ENCODE results near the gene RDH8. TPM values are rescaled to one million over a fixed set of nuclear protein-coding genes. Genes with fewer than 3 reads are reported as not detected.

RDH8 gene
- total RNA-seq, 5 donors from 2014 or later (not counting 1 experiment from before 2014, with no cell fraction given): not detected

GRCh38 chr19:9991425-9992191, 21.7 kb upstream of the RDH8 start:
- H3K9me3 Mint-ChIP-seq: no peaks in the 10 kb centered on the region
- H3K4me3 Mint-ChIP-seq: no peak overlapping the region
- no peak overlapping the region for H3K27ac Mint-ChIP-seq
- Histone ChIP-seq H3K4me3 (ENCODE audit: control insufficient read depth in 1 of 2, extremely low read depth in 1 of 2, low read length in 1 of 2) (no peak overlapping the region), H3K36me3 (ENCODE audit: control insufficient read depth in 2 of 2, extremely low read depth in 1 of 2, insufficient read depth in 1 of 2, low read length in 1 of 2) (no peaks in the 10 kb centered on the region), H3K27ac (ENCODE audit: low read length) (no peak overlapping the region), H3K4me1 (ENCODE audit: control insufficient read depth in 1 of 2, extremely low read depth in 1 of 2, insufficient read depth in 2 of 2, low read length in 2 of 2) (no peaks in the 10 kb centered on the region), H3K27me3 (replicated peaks in 1 of 2; ENCODE audit: control insufficient read depth in 2 of 2, extremely low read depth in 1 of 2, insufficient read depth in 2 of 2, low read length in 1 of 2) (peaks cover 3 to 30% of the 10 kb centered on the region in 2 experiments), H3K9me3 (no peaks in the 10 kb centered on the region)
- H3K4me1 Mint-ChIP-seq: no peaks in the 10 kb centered on the region
- ChIA-PET CTCF (no interaction called here), POLR2A (no interaction called here)
- H3K27me3 Mint-ChIP-seq: peaks cover 10 to 30% of the 10 kb centered on the region in 2 donors
- no peaks in the 10 kb centered on the region for H3K36me3 Mint-ChIP-seq
- ATAC-seq (replicated peaks in 1 of 4) (no peak), DNase-seq (no peak)
- 84% methylated on average over 4 of the region's 11 CpGs for WGBS (ENCODE audit: insufficient coverage)

- Histone ChIP-seq H3K36me3 (ENCODE audit: control insufficient read depth in 2 of 2, extremely low read depth in 1 of 2, insufficient read depth in 1 of 2, low read length in 1 of 2) (no peaks in the 10 kb centered on the region), H3K4me3 (ENCODE audit: control insufficient read depth in 1 of 2, extremely low read depth in 1 of 2, low read length in 1 of 2) (no peak overlapping the region), H3K4me1 (ENCODE audit: control insufficient read depth in 1 of 2, extremely low read depth in 1 of 2, insufficient read depth in 2 of 2, low read length in 2 of 2) (peaks cover 0 to 1% of the 10 kb centered on the region in 2 experiments), H3K27ac (ENCODE audit: low read length) (no peak overlapping the region), H3K9me3 (no peaks in the 10 kb centered on the region), H3K27me3 (replicated peaks in 1 of 2; ENCODE audit: control insufficient read depth in 2 of 2, extremely low read depth in 1 of 2, insufficient read depth in 2 of 2, low read length in 1 of 2) (peaks cover 0 to 27% of the 10 kb centered on the region in 2 experiments)
- Mint-ChIP-seq H3K27ac (no peak overlapping the region), H3K4me3 (no peak overlapping the region), H3K36me3 (no peaks in the 10 kb centered on the region), H3K9me3 (no peaks in the 10 kb centered on the region), H3K4me1 (peaks cover 2 to 3% (median 2%) of the 10 kb centered on the region in 3 donors), H3K27me3 (peaks cover 22 to 37% of the 10 kb centered on the region in 2 donors)
- ATAC-seq (replicated peaks in 1 of 4) (no peak), DNase-seq (no peak)
- 71% methylated on average over 3 of the region's 8 CpGs for WGBS (ENCODE audit: insufficient coverage)
- ChIA-PET POLR2A (interaction anchor here in 1 of 2 donors (0.6 kb wide), 1 partner anchor 208 kb away, joined by 8 read pairs; no protein-coding TSS in a partner anchor), CTCF (no interaction called here)
Measured at GRCh38 chr19:9995084-9995483, 18.2 kb upstream of the RDH8 start.

GRCh38 chr19:9995999-9996398, 17.3 kb upstream of the RDH8 start:
- no peak overlapping the region for H3K4me3 ChIP-seq (ENCODE audit: control insufficient read depth in 1 of 2, extremely low read depth in 1 of 2, low read length in 1 of 2)
- Mint-ChIP-seq H3K27ac (no peak overlapping the region), H3K27me3 (peaks cover 27 to 43% of the 10 kb centered on the region in 2 donors), H3K9me3 (no peaks in the 10 kb centered on the region), H3K36me3 (no peaks in the 10 kb centered on the region), H3K4me3 (no peak overlapping the region), H3K4me1 (peaks cover 3 to 8% (median 6%) of the 10 kb centered on the region in 3 donors)
- ATAC-seq (replicated peaks in 1 of 4) (no peak), DNase-seq (no peak)
- H3K27me3 ChIP-seq (replicated peaks in 1 of 2; ENCODE audit: control insufficient read depth in 2 of 2, extremely low read depth in 1 of 2, insufficient read depth in 2 of 2, low read length in 1 of 2): peaks cover 0 to 34% of the 10 kb centered on the region in 2 experiments
- no peaks in the 10 kb centered on the region for H3K36me3 ChIP-seq (ENCODE audit: control insufficient read depth in 2 of 2, extremely low read depth in 1 of 2, insufficient read depth in 1 of 2, low read length in 1 of 2)
- H3K4me1 ChIP-seq (ENCODE audit: control insufficient read depth in 1 of 2, extremely low read depth in 1 of 2, insufficient read depth in 2 of 2, low read length in 2 of 2): peaks cover 0 to 7% of the 10 kb centered on the region in 2 experiments
- ChIA-PET POLR2A (interaction anchor here in 1 of 2 donors (0.5 kb wide), 1 partner anchor 10 kb away, joined by 5 read pairs; no protein-coding TSS in a partner anchor), CTCF (no interaction called here)
- no peak overlapping the region for H3K27ac ChIP-seq (ENCODE audit: low read length)
- H3K9me3 ChIP-seq: no peaks in the 10 kb centered on the region
- WGBS (ENCODE audit: insufficient coverage): no CpG with 5 or more reads among the region's 7 CpGs

- ChIA-PET POLR2A (no interaction called here), CTCF (no interaction called here)
- ATAC-seq (replicated peaks in 1 of 4): no peak
- H3K27me3 Mint-ChIP-seq: peaks cover 25 to 40% of the 10 kb centered on the region in 2 donors
- no peaks in the 10 kb centered on the region for H3K36me3 ChIP-seq (ENCODE audit: control insufficient read depth in 2 of 2, extremely low read depth in 1 of 2, insufficient read depth in 1 of 2, low read length in 1 of 2)
- H3K9me3 Mint-ChIP-seq: no peaks in the 10 kb centered on the region
- H3K4me1 Mint-ChIP-seq: peaks cover 3 to 8% (median 6%) of the 10 kb centered on the region in 3 donors
- no peaks in the 10 kb centered on the region for H3K9me3 ChIP-seq
- no peak overlapping the region for H3K27ac ChIP-seq (ENCODE audit: low read length)
- WGBS (ENCODE audit: insufficient coverage): 73% methylated on average over 2 of the region's 5 CpGs
- H3K36me3 Mint-ChIP-seq: no peaks in the 10 kb centered on the region
- no peak overlapping the region for H3K4me3 ChIP-seq (ENCODE audit: control insufficient read depth in 1 of 2, extremely low read depth in 1 of 2, low read length in 1 of 2)
- no peak for DNase-seq
- peaks cover 0 to 7% of the 10 kb centered on the region in 2 experiments for H3K4me1 ChIP-seq (ENCODE audit: control insufficient read depth in 1 of 2, extremely low read depth in 1 of 2, insufficient read depth in 2 of 2, low read length in 2 of 2)
- no peak overlapping the region for H3K4me3 Mint-ChIP-seq
- peaks cover 0 to 37% of the 10 kb centered on the region in 2 experiments for H3K27me3 ChIP-seq (replicated peaks in 1 of 2; ENCODE audit: control insufficient read depth in 2 of 2, extremely low read depth in 1 of 2, insufficient read depth in 2 of 2, low read length in 1 of 2)
- no peak overlapping the region for H3K27ac Mint-ChIP-seq
Measured at GRCh38 chr19:9996541-9996940, 16.7 kb upstream of the RDH8 start.

GRCh38 chr19:10000171-10000826, 13.0 kb upstream of the RDH8 start:
- peaks cover 37 to 60% of the 10 kb centered on the region in 2 donors for H3K27me3 Mint-ChIP-seq
- H3K4me1 Mint-ChIP-seq: peaks cover 6 to 10% (median 8%) of the 10 kb centered on the region in 3 donors
- Histone ChIP-seq H3K36me3 (ENCODE audit: control insufficient read depth in 2 of 2, extremely low read depth in 1 of 2, insufficient read depth in 1 of 2, low read length in 1 of 2) (no peaks in the 10 kb centered on the region), H3K27me3 (replicated peaks in 1 of 2; ENCODE audit: control insufficient read depth in 2 of 2, extremely low read depth in 1 of 2, insufficient read depth in 2 of 2, low read length in 1 of 2) (peaks cover 0 to 48% of the 10 kb centered on the region in 2 experiments), H3K4me3 (ENCODE audit: control insufficient read depth in 1 of 2, extremely low read depth in 1 of 2, low read length in 1 of 2) (no peak overlapping the region), H3K9me3 (no peaks in the 10 kb centered on the region), H3K4me1 (ENCODE audit: control insufficient read depth in 1 of 2, extremely low read depth in 1 of 2, insufficient read depth in 2 of 2, low read length in 2 of 2) (peaks cover 0 to 30% of the 10 kb centered on the region in 2 experiments), H3K27ac (ENCODE audit: low read length) (no peak overlapping the region)
- no peaks in the 10 kb centered on the region for H3K9me3 Mint-ChIP-seq
- H3K36me3 Mint-ChIP-seq: no peaks in the 10 kb centered on the region
- H3K27ac Mint-ChIP-seq: no peak overlapping the region
- ATAC-seq (replicated peaks in 1 of 4) (peak in 1 of 4 experiments; percentile 31), DNase-seq (peak in 34 of 35 experiments; percentile 8 to 83 (median 54))
- ChIA-PET POLR2A (interaction anchor here in 1 of 2 donors (0.6 kb wide), 1 partner anchor 289 kb away, joined by 3 read pairs; no protein-coding TSS in a partner anchor), CTCF (interaction anchor here (0.6 to 1.2 kb wide), 8 partner anchors 13 to 334 kb away, joined by 3 to 5 read pairs (median 4); partner anchors contain the start of gene DNMT1 (in 1 of the 2))
- 35% methylated on average over 8 of the region's 16 CpGs for WGBS (ENCODE audit: insufficient coverage)
- no peak overlapping the region for H3K4me3 Mint-ChIP-seq

- H3K9me3 Mint-ChIP-seq: no peaks in the 10 kb centered on the region
- Histone ChIP-seq H3K4me3 (ENCODE audit: control insufficient read depth in 1 of 2, extremely low read depth in 1 of 2, low read length in 1 of 2) (no peak overlapping the region), H3K27me3 (replicated peaks in 1 of 2; ENCODE audit: control insufficient read depth in 2 of 2, extremely low read depth in 1 of 2, insufficient read depth in 2 of 2, low read length in 1 of 2) (peaks cover 0 to 55% of the 10 kb centered on the region in 2 experiments), H3K36me3 (ENCODE audit: control insufficient read depth in 2 of 2, extremely low read depth in 1 of 2, insufficient read depth in 1 of 2, low read length in 1 of 2) (no peaks in the 10 kb centered on the region), H3K27ac (ENCODE audit: low read length) (no peak overlapping the region), H3K4me1 (ENCODE audit: control insufficient read depth in 1 of 2, extremely low read depth in 1 of 2, insufficient read depth in 2 of 2, low read length in 2 of 2) (peaks cover 0 to 46% of the 10 kb centered on the region in 2 experiments), H3K9me3 (no peaks in the 10 kb centered on the region)
- no peak for ATAC-seq (replicated peaks in 1 of 4)
- H3K36me3 Mint-ChIP-seq: no peaks in the 10 kb centered on the region
- peaks cover 45 to 67% of the 10 kb centered on the region in 2 donors for H3K27me3 Mint-ChIP-seq
- WGBS (ENCODE audit: insufficient coverage): 78% methylated on average over 4 of the region's 6 CpGs
- no peak overlapping the region for H3K27ac Mint-ChIP-seq
- DNase-seq: no peak
- ChIA-PET POLR2A (no interaction called here), CTCF (no interaction called here)
- peaks cover 9 to 17% (median 15%) of the 10 kb centered on the region in 3 donors for H3K4me1 Mint-ChIP-seq
- no peak overlapping the region for H3K4me3 Mint-ChIP-seq
Measured at GRCh38 chr19:10001899-10002298, 11.4 kb upstream of the RDH8 start.

All from T-cell (primary cell).